Right cardiac atrium (tissue), 5 donors: Measurements from ENCODE around the gene ARHGAP32. TPM values are rescaled to one million over a fixed set of nuclear protein-coding genes. Genes with fewer than 3 reads are reported as not detected.
"Not testable (repeated sequence)": the region's sequence is repeated elsewhere in the genome, so short reads cannot be mapped to it uniquely, and the experiment has no call there.

Source experiments
- ATAC-seq, 2 donors: fragments of 200-7000 bp; cut with Tn5 transposase; one replicate each; pipeline versions ENCODE4 v1.8.0 to v1.9.1; 2020; ENCODE audit warnings: moderate library complexity in 2 of 2, mild to moderate bottlenecking in 1 of 2
- DNase-seq, 3 donors: peaks; one replicate each; pipeline ENCODE4 v3.0.0-alpha.2; 2020
- H3K27ac ChIP-seq: one replicate; pipeline ENCODE4 v1.5.1; 2013; ENCODE audit warnings: mild to moderate bottlenecking, low read length, control low read depth, moderate library complexity
- H3K27me3 ChIP-seq: one replicate; pipeline ENCODE4 v1.6.1; 2013; ENCODE audit not compliant: control insufficient read depth, insufficient read depth
- H3K4me1 ChIP-seq: one replicate; pipeline ENCODE4 v1.6.1; 2013; ENCODE audit warnings: low read length; ENCODE audit not compliant: control insufficient read depth, insufficient read depth
- H3K4me3 ChIP-seq: one replicate; pipeline ENCODE4 v1.5.1; 2013; ENCODE audit warnings: low read length, control low read depth
- H3K9me3 ChIP-seq: one replicate; pipeline ENCODE4 v1.6.1; 2013; ENCODE audit warnings: low read length; ENCODE audit not compliant: control insufficient read depth
- WGBS: extraction: QIAGEN DNeasy Blood & Tissue Kit; methylation state at CpG from one replicate; pipeline ENCODE4 v1.1.7; 2013; 5-methylcytosine and 5-hydroxymethylcytosine counted together
- intact Hi-C, 4 donors: fragments of 100-400 bp; cut with DNase I; formaldehyde crosslinking; loops; one replicate each; pipeline versions ENCODE4 v1.11.0 to v1.14.0; 2022 to 2023
- polyA plus RNA-seq: library from polyadenylated mRNA; stranded (reverse); fragments of 200-250 nt; gene quantifications from one replicate; pipeline ENCODE4 v1.2.3, GENCODE V29; 2013
- total RNA-seq, 4 donors: library from RNA; stranded (reverse); fragmentation: NEBNext Ultra II Directional; extraction: Animal tissue kit (Norgen Biotek cat#: 25700); gene quantifications; one replicate each; pipeline ENCODE4 v1.2.1, GENCODE V29; 2021
- donor health status: healthy with polysubstance abuse.
- donor health status: DM: no; HTN: yes; CAD: no.
- donor health status: DM: no; HTN: no; CAD: no.
- donor health status: DM: no; HTN: yes; CAD: no; lungs with severe emphysema.
- donor health status: DM: yes; HTN: yes; CAD: no.

ARHGAP32 gene
- total and polyA plus RNA-seq, 5 donors: 3.5 to 13.0 (median 9.8) TPM

GRCh38 chr11:129202646-129203045 is 10.5 kb upstream of the ARHGAP32 start:
- ATAC-seq (no peak), DNase-seq (no peak)
- no peaks in the 10 kb centered on the region for H3K4me1 ChIP-seq
- no peaks in the 10 kb centered on the region for H3K27me3 ChIP-seq
- 93% methylated on average over 5 of the region's 5 CpGs for WGBS
- H3K9me3 ChIP-seq: no peaks in the 10 kb centered on the region
- H3K27ac ChIP-seq: no peak overlapping the region
- H3K4me3 ChIP-seq: no peak overlapping the region
- intact Hi-C loops: no loop called here

- intact Hi-C loops: no loop called here
- Histone ChIP-seq H3K27me3 (no peaks in the 10 kb centered on the region), H3K4me1 (no peaks in the 10 kb centered on the region), H3K4me3 (no peak overlapping the region), H3K9me3 (no peaks in the 10 kb centered on the region), H3K27ac (no peak overlapping the region)
- WGBS: 92% methylated on average over 6 of the region's 6 CpGs
- DNase-seq (no peak), ATAC-seq (no peak)
These were observed 3.6 kb upstream of the ARHGAP32 start for GRCh38 chr11:129195682-129196081.

GRCh38 chr11:129191649-129192048 is 476 bp downstream of the ARHGAP32 start:
- 80% methylated on average over 4 of the region's 4 CpGs for WGBS
- no peak overlapping the region for H3K27ac ChIP-seq
- ATAC-seq (no peak), DNase-seq (no peak)
- intact Hi-C loops: no loop called here
- H3K4me3 ChIP-seq: no peak overlapping the region
- H3K9me3 ChIP-seq: no peaks in the 10 kb centered on the region
- no peaks in the 10 kb centered on the region for H3K27me3 ChIP-seq
- no peaks in the 10 kb centered on the region for H3K4me1 ChIP-seq

GRCh38 chr11:129190087-129190486 is 2.0 kb downstream of the ARHGAP32 start:
- ATAC-seq (no peak), DNase-seq (no peak)
- WGBS: 76% methylated on average over 4 of the region's 4 CpGs
- H3K4me1 ChIP-seq: no peaks in the 10 kb centered on the region
- H3K9me3 ChIP-seq: no peaks in the 10 kb centered on the region
- no peak overlapping the region for H3K4me3 ChIP-seq
- H3K27ac ChIP-seq: no peak overlapping the region
- intact Hi-C loops: no loop called here
- H3K27me3 ChIP-seq: no peaks in the 10 kb centered on the region

- no peaks in the 10 kb centered on the region for H3K9me3 ChIP-seq
- H3K27ac ChIP-seq: no peak overlapping the region
- DNase-seq: no peak
- H3K4me1 ChIP-seq: no peaks in the 10 kb centered on the region
- H3K4me3 ChIP-seq: no peak overlapping the region
- ATAC-seq: no peak
- intact Hi-C loops: no loop called here
- H3K27me3 ChIP-seq: no peaks in the 10 kb centered on the region
- 97% methylated on average over 1 of the region's 1 CpG for WGBS
These were observed 2.5 kb downstream of the ARHGAP32 start for GRCh38 chr11:129189646-129190045.

- ATAC-seq, H3K27me3 ChIP-seq, H3K27ac ChIP-seq, H3K4me3 ChIP-seq, H3K9me3 ChIP-seq, DNase-seq, intact Hi-C loops, H3K4me1 ChIP-seq: not testable (repeated sequence)
- WGBS: 90% methylated on average over 2 of the region's 2 CpGs
These were observed 7.0 kb downstream of the ARHGAP32 start for GRCh38 chr11:129185082-129185481.

- DNase-seq: no peak
- H3K9me3 ChIP-seq: no peaks in the 10 kb centered on the region
- no peaks in the 10 kb centered on the region for H3K27me3 ChIP-seq
- ATAC-seq: no peak
- H3K4me1 ChIP-seq: no peaks in the 10 kb centered on the region
- intact Hi-C loops: no loop called here
- H3K27ac ChIP-seq: no peak overlapping the region
- no peak overlapping the region for H3K4me3 ChIP-seq
- 92% methylated on average over 2 of the region's 2 CpGs for WGBS
These were observed 7.5 kb downstream of the ARHGAP32 start for GRCh38 chr11:129184581-129184980.

GRCh38 chr11:129167315-129167714 is 24.8 kb downstream of the ARHGAP32 start:
- 69% methylated on average over 1 of the region's 1 CpG for WGBS
- H3K9me3 ChIP-seq: no peaks in the 10 kb centered on the region
- no peak for DNase-seq
- ATAC-seq: no peak
- no peaks in the 10 kb centered on the region for H3K4me1 ChIP-seq
- H3K4me3 ChIP-seq: no peak overlapping the region
- no peak overlapping the region for H3K27ac ChIP-seq
- intact Hi-C loops: no loop called here
- no peaks in the 10 kb centered on the region for H3K27me3 ChIP-seq

- intact Hi-C loops: no loop called here
- DNase-seq (no peak), ATAC-seq (no peak)
- H3K4me3 ChIP-seq: no peak overlapping the region
- H3K9me3 ChIP-seq: no peaks in the 10 kb centered on the region
- 89% methylated on average over 3 of the region's 3 CpGs for WGBS
- no peaks in the 10 kb centered on the region for H3K4me1 ChIP-seq
- no peak overlapping the region for H3K27ac ChIP-seq
- no peaks in the 10 kb centered on the region for H3K27me3 ChIP-seq
These were observed 28.4 kb downstream of the ARHGAP32 start for GRCh38 chr11:129163714-129164164.

- DNase-seq, H3K27ac ChIP-seq, H3K4me3 ChIP-seq, H3K27me3 ChIP-seq, H3K9me3 ChIP-seq, H3K4me1 ChIP-seq, ATAC-seq, intact Hi-C loops: not testable (repeated sequence)
- 94% methylated on average over 3 of the region's 3 CpGs for WGBS
These were observed 35.0 kb downstream of the ARHGAP32 start for GRCh38 chr11:129157080-129157479.

GRCh38 chr11:129155745-129156144 is 36.4 kb downstream of the ARHGAP32 start:
- DNase-seq (no peak), ATAC-seq (no peak)
- Histone ChIP-seq H3K4me1 (no peaks in the 10 kb centered on the region), H3K27ac (no peak overlapping the region), H3K27me3 (no peaks in the 10 kb centered on the region), H3K9me3 (no peaks in the 10 kb centered on the region), H3K4me3 (no peak overlapping the region)
- WGBS: 95% methylated on average over 9 of the region's 9 CpGs
- intact Hi-C loops: no loop called here

- Histone ChIP-seq H3K9me3 (no peaks in the 10 kb centered on the region), H3K4me1 (no peaks in the 10 kb centered on the region), H3K27ac (no peak overlapping the region), H3K4me3 (no peak overlapping the region), H3K27me3 (no peaks in the 10 kb centered on the region)
- WGBS: 90% methylated on average over 2 of the region's 2 CpGs
- intact Hi-C loops: no loop called here
- DNase-seq: no peak
- no peak for ATAC-seq
These were observed 43.6 kb downstream of the ARHGAP32 start for GRCh38 chr11:129148487-129148886.
